Astrocyte of the hippocampus (primary cell): ENCODE results near the gene TMEM190.
"Not testable (repeated sequence)": the region's sequence is repeated elsewhere in the genome, so short reads cannot be mapped to it uniquely, and the experiment has no call there.

Experiments
- DNase-seq: peaks from one replicate; pipeline ENCODE4 v3.0.0; 2011; ENCODE audit warnings: low read depth, low spot score

The TMEM190 gene

DNA sequence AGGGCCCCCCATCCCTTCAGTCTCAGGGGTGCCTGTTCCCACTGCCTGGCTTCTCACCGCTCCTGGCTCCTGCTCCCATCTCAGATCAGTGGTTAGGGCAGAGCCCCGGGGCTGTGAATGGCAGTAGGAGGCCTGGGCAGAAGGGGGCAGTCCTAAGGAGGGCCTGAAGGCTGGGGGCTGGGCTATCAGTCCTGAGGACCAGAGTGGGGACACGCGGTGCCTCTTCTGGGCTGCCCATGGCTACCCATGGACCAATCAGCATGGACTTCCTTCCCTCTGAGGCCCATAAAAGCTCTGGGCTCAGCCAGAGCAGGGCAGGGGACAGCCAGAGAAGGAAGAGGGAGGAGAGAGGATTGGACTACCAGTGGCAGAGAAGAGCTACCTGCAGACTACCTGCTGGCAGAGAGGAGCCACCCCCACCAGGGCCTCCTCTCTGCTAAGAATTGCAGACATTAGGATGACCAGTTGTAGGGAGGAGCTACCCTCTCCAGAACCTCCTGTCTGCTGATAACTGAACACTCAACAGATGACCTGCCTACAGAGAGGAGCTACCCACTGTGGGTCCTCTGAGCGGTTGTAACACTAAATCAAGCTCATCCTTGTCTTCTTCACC lies 43.1 kb downstream of the TMEM190 start:
- DNase-seq: no peak

DNA sequence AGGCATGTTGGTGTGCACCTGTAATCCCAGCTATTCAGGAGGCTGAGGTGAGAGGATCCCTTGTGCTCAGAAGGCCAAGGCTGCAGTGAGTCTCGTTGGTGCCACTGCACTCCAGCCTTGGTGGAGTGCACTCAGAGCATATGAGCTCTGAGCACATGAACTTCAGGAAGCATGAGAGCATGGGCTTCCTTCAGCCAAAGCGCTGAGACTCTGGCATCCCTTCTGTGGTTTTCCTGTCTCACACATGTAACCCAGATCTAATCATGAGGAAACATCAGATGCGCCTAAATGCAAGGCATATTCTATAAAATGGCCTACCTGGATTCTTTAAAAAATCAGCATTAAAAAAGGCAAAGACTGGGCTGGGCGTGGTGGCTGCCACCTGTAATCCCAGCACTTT lies 44.7 kb downstream of the TMEM190 start:
- not testable (repeated sequence) for DNase-seq

DNA sequence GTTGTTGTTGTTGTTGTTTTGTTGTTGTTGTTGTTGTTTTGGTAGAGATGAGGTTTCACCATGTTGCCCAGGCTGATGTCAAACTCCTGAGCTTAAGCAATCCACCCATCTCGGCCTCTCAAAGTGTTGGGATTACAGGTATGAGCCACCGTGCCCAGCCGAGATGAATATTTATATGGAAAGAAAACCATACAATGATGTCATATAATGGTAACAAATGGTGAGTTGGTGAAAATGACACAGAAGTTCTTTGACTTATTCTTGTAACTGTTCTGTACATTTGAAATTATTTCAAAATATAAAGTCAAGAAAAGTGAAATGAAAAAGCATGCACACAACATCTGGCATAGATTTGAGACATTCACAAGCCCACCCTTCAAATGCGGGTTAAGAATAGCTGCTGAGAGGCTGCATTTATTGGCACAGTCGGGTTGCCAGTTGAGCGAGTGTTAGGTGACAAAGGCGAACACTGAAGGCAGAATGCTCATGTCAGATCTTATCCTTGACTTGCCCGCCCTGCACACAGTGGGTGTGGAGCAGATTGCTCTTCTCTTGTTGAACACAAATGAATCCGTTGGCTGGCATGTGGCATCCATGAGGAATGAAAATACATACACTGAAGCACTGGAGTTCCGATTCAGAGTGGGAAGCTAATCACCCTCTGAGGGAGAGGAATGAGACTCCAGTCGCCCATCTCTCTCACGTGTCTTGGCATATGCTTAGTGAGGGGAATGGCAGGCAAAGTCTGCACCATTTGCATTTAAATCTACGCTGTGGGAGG lies 46.8 kb downstream of the TMEM190 start:
- DNase-seq: no peak

DNA sequence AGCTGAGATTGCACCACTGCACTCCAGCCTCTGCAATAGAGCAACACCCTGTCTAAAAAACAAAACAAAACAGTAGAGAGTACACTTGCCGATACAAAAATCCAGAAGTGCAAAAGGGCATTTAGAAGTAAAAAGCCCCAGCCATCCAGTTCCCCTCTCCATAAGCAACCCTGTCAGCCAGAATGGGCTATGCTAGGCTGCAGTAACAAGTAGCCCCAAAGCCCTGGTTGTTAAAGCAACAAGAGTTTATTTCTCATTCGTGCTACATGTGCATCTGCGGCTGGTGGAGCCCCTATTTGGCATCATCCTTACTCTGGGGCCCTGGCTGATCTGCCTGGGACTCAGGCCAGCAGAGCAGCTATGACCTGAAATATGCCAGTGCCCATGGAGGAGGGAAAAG lies 47.9 kb downstream of the TMEM190 start:
- no peak for DNase-seq

DNA sequence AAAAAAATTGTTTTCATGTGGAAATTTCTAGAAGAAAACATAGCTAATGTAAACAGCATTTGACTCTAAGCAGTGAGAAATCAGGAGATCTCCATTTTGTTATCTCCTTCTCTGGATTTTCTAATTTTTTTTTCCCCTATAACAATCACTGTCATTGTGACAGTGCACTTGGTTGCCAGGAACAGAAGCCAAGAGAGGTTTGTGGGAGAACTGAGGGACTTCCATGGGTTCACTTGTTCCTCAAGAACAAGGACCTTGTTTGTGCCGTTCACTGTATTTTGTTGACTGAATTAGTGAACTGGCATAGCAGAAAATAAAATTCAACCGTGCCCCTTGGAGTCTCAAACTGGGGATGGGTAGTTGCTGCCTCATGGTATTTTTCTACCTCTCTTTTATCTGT lies 49.4 kb downstream of the TMEM190 start:
- no peak for DNase-seq
